ENCODE measurements around the gene DNAH14. TPM values are rescaled to one million over a fixed set of nuclear protein-coding genes. Genes with fewer than 3 reads are reported as not detected.
A peak's percentile ranks its signal among the peaks of the same experiment; 100 is the strongest.
"Not testable (repeated sequence)": the region's sequence is repeated elsewhere in the genome, so short reads cannot be mapped to it uniquely, and the experiment has no call there.

Gene DNAH14
- total RNA-seq, 2 donors from 2014 or later, result 16.9 to 33.3 TPM

GRCh38 chr1:224883091-224883490 lies 46.4 kb upstream of the DNAH14 start:
- Histone ChIP-seq H3K9me3 (no peaks in the 10 kb centered on the region), H3K36me3 (replicated peaks in 1 of 2; ENCODE audit: insufficient read depth in 1 of 2, low read depth in 2 of 2) (no peaks in the 10 kb centered on the region), H3K4me3 (no peak overlapping the region), H3K27ac (no peak overlapping the region), H3K4me1 (peaks cover 8% of the 10 kb centered on the region), H3K27me3 (no peaks in the 10 kb centered on the region)
- TF ChIP-seq POLR2A (IDR thresholded peaks at IDR 0.05) (no peak), CTCF (IDR thresholded peaks at IDR 0.05) (no peak)
- no peak for DNase-seq
- WGBS, 2 donors, result 92 to 95% methylated on average over 2 of the region's 2 CpGs
- no peak for ATAC-seq
- intact Hi-C loops (cut with DNase I), result no loop called here

DNA sequence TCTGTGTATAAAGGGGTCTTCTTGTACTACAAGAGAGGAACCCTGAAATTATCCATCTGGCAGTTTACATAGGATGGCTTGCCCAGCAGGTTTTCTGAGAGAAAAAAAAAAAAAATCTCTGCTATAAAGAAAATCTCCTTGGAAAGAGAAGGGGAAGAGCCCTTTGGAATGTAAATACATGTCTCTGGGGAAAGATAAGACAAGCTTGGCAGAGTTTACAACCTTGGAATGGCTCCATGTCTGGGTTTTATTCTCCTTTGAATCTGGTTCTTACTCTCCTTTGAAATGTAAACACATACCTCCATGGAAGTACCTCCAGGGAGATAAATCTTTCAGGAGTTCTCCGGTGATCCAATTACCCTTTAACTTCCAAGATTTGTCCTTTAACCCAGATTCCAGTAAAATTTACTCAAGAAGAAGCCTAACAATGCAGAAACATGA lies 45.1 kb upstream of the DNAH14 start:
- Histone ChIP-seq H3K4me1 (peaks cover 8% of the 10 kb centered on the region), H3K27ac (no peak overlapping the region), H3K4me3 (no peak overlapping the region), H3K36me3 (replicated peaks in 1 of 2; ENCODE audit: insufficient read depth in 1 of 2, low read depth in 2 of 2) (no peaks in the 10 kb centered on the region), H3K27me3 (no peaks in the 10 kb centered on the region), H3K9me3 (no peaks in the 10 kb centered on the region)
- ATAC-seq (no peak), DNase-seq (no peak)
- intact Hi-C loops (cut with DNase I), result no loop called here
- WGBS, 2 donors, result 15 to 27% methylated on average over 1 of the region's 1 CpG
- no peak for TF ChIP-seq CTCF (IDR thresholded peaks at IDR 0.05)
- no peak for TF ChIP-seq POLR2A (IDR thresholded peaks at IDR 0.05)

- H3K27me3 ChIP-seq; intact Hi-C loops (cut with DNase I): not testable (repeated sequence)
These were observed 44.1 kb upstream of the DNAH14 start for GRCh38 chr1:224885376-224885775.

GRCh38 chr1:224894915-224895314 lies 34.6 kb upstream of the DNAH14 start:
- DNase-seq, result no peak
- 14 to 25% methylated on average over 3 of the region's 3 CpGs for WGBS, 2 donors
- no peaks in the 10 kb centered on the region for H3K4me1 ChIP-seq
- H3K4me3 ChIP-seq, result no peak overlapping the region
- H3K36me3 ChIP-seq (replicated peaks in 1 of 2; ENCODE audit: insufficient read depth in 1 of 2, low read depth in 2 of 2), result no peaks in the 10 kb centered on the region
- H3K9me3 ChIP-seq, result no peaks in the 10 kb centered on the region
- no peak overlapping the region for H3K27ac ChIP-seq
- ATAC-seq, result peak; percentile 45
- H3K27me3 ChIP-seq, result no peaks in the 10 kb centered on the region
- intact Hi-C loops (cut with DNase I), result no loop called here
- TF ChIP-seq POLR2A (IDR thresholded peaks at IDR 0.05) (no peak), CTCF (IDR thresholded peaks at IDR 0.05) (peak in 5 of 7 experiments; percentile 11 to 40 (median 31))

More at GRCh38 chr1:224885376-224885775, 44.1 kb upstream of the DNAH14 start:
- not testable (repeated sequence) for H3K27ac ChIP-seq; DNase-seq; ATAC-seq; H3K4me3 ChIP-seq; H3K9me3 ChIP-seq; H3K36me3 ChIP-seq (replicated peaks in 1 of 2; ENCODE audit: insufficient read depth in 1 of 2, low read depth in 2 of 2); H3K4me1 ChIP-seq
- 90 to 95% methylated on average over 2 of the region's 2 CpGs for WGBS, 2 donors

DNA sequence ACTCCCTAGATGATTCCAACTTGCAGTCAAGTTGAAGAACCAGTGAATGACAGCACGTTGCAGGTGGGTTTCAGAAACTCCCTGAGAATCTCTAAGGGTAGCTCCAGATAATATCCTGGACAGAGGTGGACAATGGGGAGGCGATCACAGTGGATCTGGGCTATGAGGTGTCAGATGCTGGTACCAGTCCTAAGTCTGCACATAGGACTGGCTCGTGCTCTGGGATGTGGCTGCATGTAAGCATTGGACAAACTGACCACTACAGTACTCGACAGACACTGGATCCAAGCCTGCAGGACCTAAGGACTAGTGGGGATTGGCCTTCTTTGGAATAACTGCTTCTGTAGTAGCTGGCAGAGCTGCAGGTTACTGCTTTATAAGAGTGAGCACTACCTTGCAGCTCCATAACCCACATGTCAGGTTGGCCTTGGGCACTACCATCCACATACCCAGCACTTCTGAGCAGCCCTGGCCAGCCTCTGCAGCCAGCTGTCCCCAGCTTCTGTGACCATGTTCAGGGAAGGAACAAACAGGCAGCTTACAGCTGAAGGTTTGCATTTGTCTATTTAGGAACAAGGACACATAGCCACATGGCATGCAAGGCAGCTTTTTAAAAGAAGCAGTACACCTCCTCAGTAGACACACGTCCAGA lies 33.2 kb upstream of the DNAH14 start:
- H3K27ac ChIP-seq, result no peak overlapping the region
- ATAC-seq, result no peak

More for the DNA sequence above, 33.2 kb upstream of the DNAH14 start:
- Histone ChIP-seq H3K4me3 (no peak overlapping the region), H3K36me3 (replicated peaks in 1 of 2; ENCODE audit: insufficient read depth in 1 of 2, low read depth in 2 of 2) (no peaks in the 10 kb centered on the region), H3K4me1 (no peaks in the 10 kb centered on the region), H3K9me3 (no peaks in the 10 kb centered on the region), H3K27me3 (no peaks in the 10 kb centered on the region)
- intact Hi-C loops (cut with DNase I), result no loop called here
- TF ChIP-seq POLR2A (IDR thresholded peaks at IDR 0.05), result no peak
- TF ChIP-seq CTCF (IDR thresholded peaks at IDR 0.05), result no peak
- 78 to 82% methylated on average over 5 of the region's 5 CpGs for WGBS, 2 donors
- DNase-seq, result no peak

All from body of pancreas (tissue), 4 donors.